Measurements from ENCODE around the gene LRMDA.

- TF ChIP-seq EZH2 (IDR thresholded peaks at IDR 0.05) (no peak), EZH2phosphoT487 (IDR thresholded peaks at IDR 0.05) (no peak), CTCF (IDR thresholded peaks at IDR 0.05) (no peak)
Observed at GRCh38 chr10:76257816-76258215, 826.4 kb downstream of the LRMDA start.

All from neural progenitor cell (in vitro differentiated cells).